ENCODE results near the gene ST8SIA5.
"Not testable (repeated sequence)": the region's sequence is repeated elsewhere in the genome, so short reads cannot be mapped to it uniquely, and the experiment has no call there.

The ST8SIA5 gene, protein sequence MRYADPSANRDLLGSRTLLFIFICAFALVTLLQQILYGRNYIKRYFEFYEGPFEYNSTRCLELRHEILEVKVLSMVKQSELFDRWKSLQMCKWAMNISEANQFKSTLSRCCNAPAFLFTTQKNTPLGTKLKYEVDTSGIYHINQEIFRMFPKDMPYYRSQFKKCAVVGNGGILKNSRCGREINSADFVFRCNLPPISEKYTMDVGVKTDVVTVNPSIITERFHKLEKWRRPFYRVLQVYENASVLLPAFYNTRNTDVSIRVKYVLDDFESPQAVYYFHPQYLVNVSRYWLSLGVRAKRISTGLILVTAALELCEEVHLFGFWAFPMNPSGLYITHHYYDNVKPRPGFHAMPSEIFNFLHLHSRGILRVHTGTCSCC

DNA sequence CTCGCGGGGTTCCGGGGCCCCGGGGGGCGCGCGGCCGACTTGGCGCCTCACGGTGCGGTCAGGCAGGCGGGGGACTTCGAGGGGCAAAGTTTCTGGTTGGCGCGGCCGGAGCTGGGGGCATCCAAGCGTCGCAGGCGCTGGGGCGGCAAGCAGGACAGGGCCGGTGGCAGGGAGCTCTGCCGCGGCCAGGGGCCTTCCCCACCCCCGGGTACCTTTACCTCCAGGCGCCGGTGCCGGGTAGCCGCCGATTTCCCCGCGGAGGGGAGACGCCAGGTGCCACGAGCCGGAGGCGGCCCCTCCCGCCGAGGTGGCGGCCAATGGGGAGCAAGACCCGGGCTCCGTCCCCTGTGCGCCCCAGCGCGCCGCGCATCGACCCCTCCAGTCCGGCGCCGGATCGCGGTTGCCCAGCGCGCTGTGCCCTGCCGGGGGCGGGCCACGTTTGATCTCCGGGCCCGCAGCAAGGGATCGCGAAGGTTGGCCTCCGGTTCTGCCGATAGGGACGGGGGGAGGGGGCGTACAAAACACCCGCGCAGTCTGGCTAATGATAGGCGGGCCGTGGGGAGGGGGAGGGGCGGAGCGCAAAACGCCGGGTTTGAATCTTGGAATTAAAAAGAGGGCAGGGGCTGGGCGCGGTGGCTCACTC is at the start of gene ST8SIA5:
ST8SIA5 (minus strand) TSS at position 495 of the 643 bp plus-strand sequence. CDS start 545 bp downstream, outside the sequence.
- no peak for DNase-seq (ENCODE audit: low spot score)

DNA sequence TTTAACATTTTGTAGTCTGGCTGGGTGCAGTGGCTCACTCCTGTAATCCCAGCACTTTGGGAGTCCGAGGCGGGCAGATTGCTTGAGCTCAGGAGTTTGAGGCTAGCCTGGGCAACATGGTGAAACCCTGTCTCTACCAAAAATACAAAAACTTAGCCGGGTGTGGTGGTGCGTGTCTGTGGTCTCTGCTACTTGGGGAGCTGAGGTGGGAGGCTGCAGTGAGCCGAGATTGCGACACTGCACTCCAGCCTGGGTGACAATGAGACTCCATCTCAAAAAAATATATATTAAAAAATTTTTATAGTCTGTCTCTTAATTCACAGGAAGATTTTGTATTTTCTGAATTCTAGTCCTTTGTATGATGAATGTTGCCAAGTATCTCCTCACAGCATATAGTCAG is 39.1 kb upstream of the ST8SIA5 start:
- not testable (repeated sequence) for DNase-seq (ENCODE audit: low spot score)

DNA sequence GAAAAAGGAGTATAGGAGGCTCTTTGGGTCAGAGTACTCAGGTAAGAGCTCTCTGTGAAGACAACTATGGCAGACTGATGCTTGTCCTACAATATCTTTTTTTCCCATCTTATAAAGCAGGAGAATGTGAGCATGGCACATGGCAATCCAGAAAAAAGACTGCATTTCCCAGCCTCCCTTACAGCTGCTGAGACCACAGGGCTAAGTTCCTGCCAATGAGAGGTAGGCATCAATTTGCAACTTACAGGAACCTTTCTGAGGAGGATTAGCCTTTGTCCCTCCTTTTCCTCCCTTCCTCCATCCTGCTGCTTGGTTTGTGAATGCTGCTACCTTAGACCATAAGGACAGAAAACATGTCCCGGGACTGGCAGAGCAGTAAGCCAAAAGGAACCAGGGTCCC is 37.8 kb upstream of the ST8SIA5 start:
- DNase-seq (ENCODE audit: low spot score) = no peak

DNA sequence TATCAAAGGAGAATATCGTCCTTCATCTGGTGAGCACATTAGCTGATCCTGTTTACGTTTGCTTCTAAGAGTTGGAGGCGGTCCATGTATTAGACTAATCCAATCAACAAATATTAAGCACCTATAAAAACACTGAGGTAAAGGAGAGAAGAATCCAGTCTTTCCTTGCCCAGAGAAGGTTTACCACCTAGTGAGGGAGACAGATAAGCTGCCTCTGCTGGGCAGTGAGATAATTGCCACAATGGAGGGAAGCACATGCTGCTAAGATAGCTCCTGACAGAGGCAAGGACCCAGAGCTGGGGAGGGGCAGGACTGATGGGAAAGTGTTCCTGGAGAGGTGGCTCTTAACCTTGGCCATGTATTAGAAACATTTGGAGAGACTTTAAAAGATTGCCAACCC is 36.7 kb upstream of the ST8SIA5 start:
- no peak for DNase-seq (ENCODE audit: low spot score)

DNA sequence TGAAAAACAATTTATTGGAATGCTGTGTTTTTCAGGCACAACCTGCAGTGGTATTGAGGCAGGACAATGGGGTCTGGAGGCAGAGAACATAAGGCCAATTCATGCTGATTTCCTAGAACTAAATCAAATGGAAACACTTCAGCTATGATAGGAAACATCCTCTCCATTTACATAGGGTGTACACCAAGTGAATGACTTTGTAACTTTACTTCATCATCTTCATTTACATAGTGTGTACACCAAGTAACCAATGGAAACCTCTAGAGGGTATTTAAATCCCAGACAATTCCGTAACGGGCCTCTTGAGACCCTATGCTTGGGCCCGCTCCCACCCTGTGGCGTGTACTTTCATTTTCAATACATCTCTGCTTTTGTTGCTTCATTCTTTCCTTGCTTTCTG is 32.2 kb upstream of the ST8SIA5 start:
- DNase-seq (ENCODE audit: low spot score) = no peak

DNA sequence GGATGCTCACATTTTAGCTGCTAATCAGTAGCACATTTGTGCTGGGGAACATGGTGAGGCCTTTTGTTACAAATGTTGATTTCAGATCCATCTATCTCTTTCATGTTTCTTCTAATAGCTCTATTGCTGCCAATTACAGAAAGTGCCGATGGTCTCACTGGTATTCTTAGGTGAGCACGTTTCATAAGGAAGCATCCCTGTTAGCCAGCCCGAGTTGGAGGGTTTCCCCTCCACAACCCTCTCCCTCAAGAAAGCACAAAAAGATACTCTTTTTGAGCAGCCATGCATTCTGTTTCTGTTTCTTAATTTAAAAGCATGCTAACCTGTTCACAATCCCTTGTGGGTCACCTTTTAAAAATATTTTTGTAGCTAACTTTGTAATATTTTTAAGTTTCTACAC is 30.8 kb upstream of the ST8SIA5 start:
- no peak for DNase-seq (ENCODE audit: low spot score)

DNA sequence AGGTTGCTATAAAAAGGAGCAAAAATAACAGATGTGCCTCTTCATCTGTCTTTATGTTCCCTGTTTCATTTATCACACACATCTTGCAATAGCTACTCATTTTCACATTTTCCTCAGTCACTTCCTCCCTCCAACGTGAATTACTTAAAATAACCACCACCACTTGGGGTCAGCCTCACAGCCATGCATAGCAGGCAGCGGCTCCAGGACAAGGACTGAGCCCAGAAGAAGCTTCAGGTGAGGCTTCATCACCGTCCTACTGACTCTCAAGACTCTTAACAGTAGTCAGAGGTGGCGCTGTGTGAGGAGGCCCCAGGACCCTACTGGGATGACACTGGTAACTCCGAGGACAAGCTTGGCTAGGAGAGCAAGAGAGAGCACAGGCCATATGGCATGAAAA is 15.5 kb upstream of the ST8SIA5 start:
- DNase-seq (ENCODE audit: low spot score) = no peak

DNA sequence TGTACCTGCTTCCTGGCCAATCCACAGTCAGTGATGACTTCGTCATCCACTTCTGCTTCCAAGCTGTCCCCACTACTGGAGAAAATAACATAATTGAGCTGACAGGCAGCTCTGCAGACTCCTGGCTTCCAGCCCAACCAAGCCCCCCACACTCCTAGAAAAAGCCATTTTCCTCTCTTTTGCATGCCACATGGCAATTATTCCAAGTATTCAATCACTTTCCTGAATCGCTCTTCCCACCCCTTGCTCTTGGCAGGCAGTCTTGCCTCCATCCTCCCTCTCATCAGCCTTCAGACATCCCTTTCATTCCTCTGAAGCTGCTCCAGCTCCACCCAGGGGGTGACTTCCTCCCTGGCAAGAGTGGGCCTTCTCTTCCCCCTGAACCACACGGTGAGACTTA is 14.3 kb upstream of the ST8SIA5 start:
- DNase-seq (ENCODE audit: low spot score) = no peak

DNA sequence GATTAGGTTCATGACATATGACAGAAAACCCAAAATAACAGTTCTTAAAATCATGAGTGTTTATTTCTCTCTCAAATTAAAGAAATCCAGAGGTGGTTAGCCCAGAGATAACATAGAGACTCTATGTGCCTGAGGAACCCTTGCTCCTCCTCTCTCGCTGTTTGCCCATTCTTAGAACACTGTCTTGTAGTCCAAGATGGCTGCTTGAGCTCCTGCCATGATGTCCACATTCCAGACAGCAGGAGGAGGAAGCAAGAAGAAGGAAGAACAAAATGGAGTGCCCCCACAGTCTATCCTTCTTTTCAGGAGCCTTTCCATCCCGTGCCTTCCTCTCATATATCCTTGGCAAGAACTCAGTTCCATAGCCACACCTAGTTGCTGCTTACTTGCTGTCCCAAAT is 13.9 kb upstream of the ST8SIA5 start:
- no peak for DNase-seq (ENCODE audit: low spot score)

DNA sequence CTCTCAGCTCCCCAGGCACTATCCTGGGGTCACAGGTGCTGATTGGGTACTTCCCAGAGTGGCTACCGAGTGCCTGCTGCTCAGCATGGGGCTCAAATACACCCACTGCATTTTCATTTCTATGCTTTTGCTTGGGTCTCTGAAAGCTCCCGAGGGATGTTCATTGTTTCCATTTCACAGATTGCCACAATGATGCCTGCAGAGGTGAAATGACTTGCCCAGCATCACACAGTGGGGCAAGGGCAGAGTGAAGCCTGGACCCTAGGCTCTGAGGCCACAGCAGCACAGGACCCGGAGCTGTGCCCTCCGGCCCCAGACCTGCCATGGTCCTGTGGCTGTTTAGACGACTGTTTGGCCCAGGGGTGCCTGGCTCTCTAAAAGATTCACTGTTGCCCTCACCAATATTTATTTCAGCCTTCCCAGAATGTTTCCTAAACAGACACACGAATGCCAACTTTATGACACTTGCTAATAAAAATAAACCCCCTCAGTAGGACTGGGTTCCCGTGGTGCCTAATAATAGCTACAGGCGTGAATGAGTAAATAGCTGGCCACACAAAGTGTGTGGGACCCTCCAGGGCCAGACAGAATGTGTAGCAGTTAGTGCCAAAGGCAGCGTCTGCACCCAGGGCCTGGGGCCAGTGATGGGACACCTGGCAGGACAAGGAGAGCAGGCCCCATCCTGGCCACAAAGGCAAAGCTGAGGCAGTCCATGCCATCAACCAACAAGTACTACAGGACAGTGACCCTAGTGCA is 11.5 kb upstream of the ST8SIA5 start:
- no peak for DNase-seq (ENCODE audit: low spot score)

DNA sequence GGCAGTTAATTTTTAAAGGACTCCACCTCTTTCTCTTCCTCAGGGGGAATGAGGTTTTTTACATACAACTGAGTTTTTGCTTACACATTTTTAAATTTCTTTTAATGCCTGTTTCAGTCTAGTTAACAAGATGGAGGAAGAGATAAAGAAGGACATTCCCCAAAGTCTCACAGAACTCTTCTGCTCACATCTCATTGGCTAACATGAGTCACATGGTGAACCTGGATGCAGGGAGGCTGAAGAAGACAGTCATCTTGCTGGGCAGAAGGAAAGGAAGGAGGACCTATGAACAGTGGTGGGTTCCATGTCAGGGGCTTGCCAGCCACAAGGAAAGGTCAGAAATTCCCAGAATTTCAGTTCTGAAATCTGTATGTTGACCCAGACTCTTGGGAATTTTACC is 10.4 kb upstream of the ST8SIA5 start:
- DNase-seq (ENCODE audit: low spot score) = no peak

DNA sequence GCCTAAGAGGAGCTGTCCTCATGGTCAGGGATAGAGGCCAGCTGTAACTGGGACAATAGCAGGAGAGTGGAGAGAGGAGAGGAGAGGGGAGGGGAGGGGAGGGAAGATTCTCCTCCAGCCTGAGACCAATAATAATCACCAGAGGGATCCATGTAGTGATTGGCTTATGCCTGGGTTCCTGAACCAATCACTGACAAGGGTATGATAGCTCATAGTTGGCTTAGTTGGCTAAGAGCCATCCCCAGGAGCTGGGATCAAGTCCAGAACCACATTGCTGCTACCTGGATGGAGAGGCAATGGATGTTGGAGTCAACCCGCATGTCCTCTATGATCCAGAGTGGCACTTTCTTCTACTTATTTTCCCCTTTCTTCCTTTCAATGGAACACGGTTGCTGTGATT is 7.7 kb upstream of the ST8SIA5 start:
- DNase-seq (ENCODE audit: low spot score) = no peak

DNA sequence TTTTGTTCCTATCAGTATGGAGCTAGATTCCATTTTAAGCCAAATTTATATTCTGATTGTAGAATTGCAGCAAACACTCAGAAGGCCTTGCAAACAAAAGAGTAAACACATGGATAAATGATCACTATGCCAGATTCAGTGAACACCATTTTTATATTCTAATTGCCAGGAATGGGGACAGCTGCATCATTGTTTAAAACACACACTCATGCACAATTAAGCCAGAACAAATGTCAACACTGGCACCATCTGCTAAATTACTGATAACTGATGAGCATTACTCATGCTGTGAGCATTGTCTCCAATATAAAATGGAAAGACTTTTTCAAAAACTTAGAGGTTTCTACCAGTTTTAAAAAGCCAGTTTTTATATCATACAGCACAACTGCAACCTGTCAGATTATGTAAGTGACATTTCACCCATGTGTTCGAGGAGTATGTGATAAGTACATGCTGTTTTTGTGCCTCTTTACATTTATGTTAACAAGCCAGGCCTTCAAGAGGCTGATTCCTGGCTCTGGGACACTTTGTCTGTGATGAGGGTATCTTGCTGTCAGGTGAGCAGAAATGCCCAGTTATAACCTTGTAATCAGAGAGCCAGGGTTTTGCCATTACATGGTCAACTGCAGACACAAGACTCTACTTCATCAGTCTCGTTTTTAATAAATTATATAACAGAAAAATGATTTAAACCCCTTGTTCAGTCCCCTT is 4.4 kb upstream of the ST8SIA5 start:
- no peak for DNase-seq (ENCODE audit: low spot score)

DNA sequence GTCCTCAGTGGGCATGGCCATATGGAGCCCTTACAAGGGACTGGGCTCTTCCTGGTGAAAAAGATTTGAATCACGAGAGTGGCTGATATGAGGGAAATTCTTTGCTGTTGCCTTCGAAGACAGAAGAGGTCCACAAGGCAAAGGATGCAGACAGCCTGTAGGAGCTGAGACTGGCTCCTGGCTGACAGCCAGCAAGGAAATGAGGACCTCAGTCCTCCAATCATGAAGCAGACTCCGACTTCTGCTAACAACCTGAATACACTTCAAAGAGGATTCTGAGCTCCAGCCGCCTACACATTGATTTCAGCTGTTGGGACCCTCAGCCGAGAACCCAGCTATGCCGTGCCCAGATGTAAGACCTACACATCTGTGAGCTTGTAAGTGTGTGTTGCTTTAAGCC is 3.0 kb upstream of the ST8SIA5 start:
- DNase-seq (ENCODE audit: low spot score) = no peak

DNA sequence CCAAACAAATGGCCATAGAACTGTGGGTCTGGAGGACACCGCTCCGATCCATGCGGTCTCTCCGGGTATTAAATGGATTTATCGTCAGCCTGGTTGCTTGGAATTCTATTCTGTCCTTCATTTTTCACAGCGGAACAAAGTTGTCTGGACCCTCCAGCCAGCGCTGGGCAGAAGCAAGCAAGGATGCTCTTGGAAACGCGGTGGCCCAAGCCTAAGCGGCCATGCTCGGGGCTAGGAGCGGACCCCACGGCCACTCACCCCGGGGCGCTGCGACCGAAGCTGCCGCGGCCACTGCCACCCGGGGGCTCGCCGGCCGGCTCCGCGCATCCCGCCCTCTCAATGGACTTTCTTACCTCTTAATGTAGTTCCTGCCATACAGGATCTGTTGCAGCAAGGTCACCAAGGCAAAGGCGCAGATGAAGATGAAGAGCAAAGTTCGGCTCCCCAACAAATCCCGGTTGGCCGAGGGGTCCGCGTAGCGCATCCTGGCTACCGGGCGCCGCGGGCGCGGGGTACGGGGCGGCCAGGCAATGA is 761 bp downstream of the ST8SIA5 start:
- DNase-seq (ENCODE audit: low spot score) = no peak

DNA sequence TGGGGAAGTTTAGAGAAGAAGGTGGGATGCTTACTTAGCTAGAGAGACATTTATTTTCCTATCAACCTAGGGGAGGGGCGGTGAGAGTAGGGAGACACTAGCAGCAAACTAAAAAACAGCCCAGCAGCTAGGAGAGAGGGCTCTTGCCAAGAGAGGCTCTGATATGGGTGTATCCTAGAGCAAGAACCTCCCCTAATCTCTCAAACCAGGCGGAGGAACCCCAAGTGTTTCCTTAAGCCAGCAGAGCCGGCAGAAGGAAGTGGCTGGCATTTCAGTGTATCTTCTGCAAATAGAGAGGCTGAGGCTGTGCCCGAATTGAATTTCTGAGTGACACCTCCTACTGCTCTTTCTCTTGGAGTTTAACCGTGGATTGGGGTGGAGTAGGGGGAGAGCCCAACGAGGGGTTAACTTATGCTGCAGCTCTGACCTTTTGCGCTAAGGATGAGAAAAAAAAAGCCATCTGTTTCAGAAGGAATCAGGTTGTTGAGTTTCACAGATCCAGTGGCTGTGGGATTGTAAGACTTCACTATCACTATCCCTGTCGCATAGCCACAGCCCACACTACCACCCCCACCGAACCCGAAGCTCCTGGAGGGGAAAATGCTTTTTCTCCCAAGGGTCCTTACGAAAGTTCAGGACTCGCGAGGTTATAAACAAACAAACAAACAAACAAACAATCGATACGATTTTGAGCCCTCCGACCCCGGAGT is 1.4 kb downstream of the ST8SIA5 start:
- DNase-seq (ENCODE audit: low spot score) = no peak

DNA sequence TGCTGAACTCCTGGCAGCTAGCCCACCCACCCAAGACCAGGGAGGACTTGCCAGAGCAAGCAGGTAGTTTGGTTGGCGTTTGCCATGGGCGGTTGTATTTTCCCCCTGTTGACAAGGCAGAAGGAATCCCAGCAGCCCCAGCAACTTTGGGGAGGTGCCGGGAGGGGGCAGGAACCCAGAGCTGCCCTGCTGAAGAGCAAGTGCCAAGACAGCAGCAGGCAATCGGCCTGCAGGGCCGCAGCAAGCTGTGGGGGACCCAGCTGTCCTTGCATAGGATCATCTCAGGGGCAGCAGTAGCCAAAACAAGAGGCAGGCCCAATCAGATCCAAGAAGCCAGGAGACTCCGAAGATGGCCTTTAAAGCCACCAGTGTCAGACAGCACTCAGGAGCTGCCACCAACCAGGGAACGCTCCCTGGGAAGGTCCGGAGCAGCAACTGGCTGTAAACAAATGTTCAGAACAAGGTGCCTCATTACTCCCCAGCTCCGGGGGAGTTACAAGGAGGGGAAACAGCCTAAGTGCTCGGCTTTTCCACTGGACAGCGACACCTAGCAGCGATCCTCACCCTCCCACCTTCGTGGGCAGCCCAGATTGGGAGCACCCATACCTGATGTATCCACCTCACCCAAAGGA is 2.1 kb downstream of the ST8SIA5 start:
- DNase-seq (ENCODE audit: low spot score) = no peak

DNA sequence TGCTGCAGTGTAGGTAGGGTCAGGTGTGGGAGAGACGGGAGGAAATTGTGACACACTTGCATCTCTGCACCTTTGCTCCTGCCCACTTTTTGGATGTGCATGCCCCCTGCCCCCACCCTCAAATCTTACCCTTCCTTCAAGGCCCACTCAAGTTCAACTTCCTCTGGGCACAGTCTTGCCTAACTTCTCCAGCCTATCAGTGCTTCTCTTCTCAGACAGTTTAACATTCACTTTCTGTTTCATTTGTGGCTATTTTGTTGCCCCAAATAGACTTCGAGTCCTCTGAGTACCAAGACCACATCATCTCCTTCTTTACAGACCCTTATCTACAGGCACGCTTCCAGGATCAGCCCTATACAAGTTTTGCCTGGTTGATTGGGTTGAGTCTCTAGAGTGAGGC is 2.7 kb downstream of the ST8SIA5 start:
- no peak for DNase-seq (ENCODE audit: low spot score)

DNA sequence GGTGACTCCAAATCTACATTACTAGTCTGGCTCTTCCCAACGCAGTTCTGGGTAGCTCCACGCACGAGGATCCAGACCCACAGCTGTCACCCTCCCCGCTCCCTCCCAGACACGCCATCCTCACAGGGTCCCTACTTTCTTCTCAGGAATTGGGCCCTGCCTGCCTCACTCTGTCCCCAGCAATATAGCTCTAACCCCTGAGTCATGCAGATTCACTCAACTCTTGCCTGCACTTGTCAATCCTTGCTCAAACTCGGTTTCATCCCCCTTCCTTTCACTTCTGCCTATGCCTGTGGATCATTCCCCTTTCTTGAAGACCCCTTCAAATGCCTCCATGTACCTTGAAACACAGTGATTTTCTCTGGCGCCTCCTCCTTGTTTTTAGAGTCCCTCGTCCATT is 5.0 kb downstream of the ST8SIA5 start:
- DNase-seq (ENCODE audit: low spot score) = no peak

DNA sequence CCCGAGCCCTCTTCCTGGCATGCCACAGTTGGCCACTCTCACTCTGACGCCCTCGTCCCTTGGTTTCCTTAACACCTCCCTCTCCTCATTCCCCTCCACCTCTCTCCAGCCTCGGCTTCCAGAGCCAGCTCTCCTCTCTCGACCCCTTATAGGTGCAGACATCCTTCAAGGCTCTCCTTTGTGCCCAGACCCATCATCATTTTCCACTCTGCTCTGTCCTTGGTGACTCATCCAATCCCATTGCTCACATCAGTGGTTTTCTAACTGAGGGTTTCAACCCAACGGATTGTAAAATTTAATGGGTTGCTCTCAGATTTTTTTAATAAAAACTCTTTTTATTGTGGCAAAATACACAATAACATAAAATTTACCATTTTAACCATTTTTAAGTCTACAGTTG is 6.2 kb downstream of the ST8SIA5 start:
- DNase-seq (ENCODE audit: low spot score) = no peak

DNA sequence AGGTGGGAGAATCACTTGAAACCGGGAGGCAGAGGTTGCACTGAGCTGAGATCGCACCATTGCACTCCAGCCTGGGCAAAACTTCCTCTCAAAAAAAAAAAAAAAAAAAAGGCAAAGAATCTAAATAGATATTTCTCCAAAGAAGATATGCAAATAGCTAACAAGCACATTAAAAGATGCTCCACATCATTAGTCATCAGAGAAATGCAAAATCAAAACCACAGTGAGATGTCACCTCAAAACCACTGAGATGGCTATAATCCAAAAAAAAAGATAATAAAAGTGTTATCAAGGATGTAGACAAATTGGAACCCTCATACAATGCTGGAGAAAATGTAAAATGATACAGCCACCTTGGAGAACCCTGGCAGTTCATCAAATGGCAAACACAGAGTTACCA is 8.4 kb downstream of the ST8SIA5 start:
- peak; percentile 7 for DNase-seq (ENCODE audit: low spot score)
